Activated CD8-positive, alpha-beta T cell treated with anti-CD3 and anti-CD28 coated beads for 36 hours (primary cell): Measurements from ENCODE around the gene PDHX. TPM values are rescaled to one million over a fixed set of nuclear protein-coding genes. Genes with fewer than 3 reads are reported as not detected.

ENCODE experiments used
- ATAC-seq: fragments of 200-7000 bp; cut with Tn5 transposase; one replicate; pipeline ENCODE4 v1.10.0; 2021; ENCODE audit warnings: mild to moderate bottlenecking, moderate library complexity
- CTCF ChIA-PET: fragments of 350-600 bp; sonication (Branson Sonifier 250); formaldehyde crosslinking; loops from one replicate; lab custom pipeline; 2021; ENCODE audit warnings: antibody characterized with exemption; lab: Charles Lee
- POLR2A ChIA-PET: fragments of 350-600 bp; sonication (Branson Sonifier 250); formaldehyde crosslinking; loops from one replicate; lab custom pipeline; 2021; ENCODE audit warnings: antibody characterized with exemption; lab: Charles Lee
- DNase-seq: peaks from one replicate; pipeline ENCODE4 v3.0.0-alpha.2; 2020
- H3K27ac Mint-ChIP-seq: one replicate; pipeline ENCODE4 v1.8.0; 2021; ENCODE audit warnings: mild to moderate bottlenecking, mixed read lengths
- H3K27me3 Mint-ChIP-seq: one replicate; pipeline ENCODE4 v1.8.0; 2021; ENCODE audit warnings: mixed read lengths
- H3K36me3 Mint-ChIP-seq: one replicate; pipeline ENCODE4 v1.8.0; 2021; ENCODE audit warnings: low read depth, mixed read lengths
- H3K4me1 Mint-ChIP-seq: one replicate; pipeline ENCODE4 v1.8.0; 2021; ENCODE audit warnings: low read depth, mixed read lengths
- H3K4me3 Mint-ChIP-seq: one replicate; pipeline ENCODE4 v1.8.0; 2021; ENCODE audit warnings: mild to moderate bottlenecking, moderate library complexity, mixed read lengths
- H3K9me3 Mint-ChIP-seq: one replicate; pipeline ENCODE4 v1.8.0; 2021; ENCODE audit warnings: mixed read lengths
- intact Hi-C: fragments of 100-400 bp; cut with micrococcal nuclease; formaldehyde crosslinking; loops from one replicate; pipeline ENCODE4 v1.10.0; 2022
- total RNA-seq, 2 experiments: library from RNA; stranded (reverse); gene quantifications; one replicate each; pipeline ENCODE4 v1.2.3, GENCODE V29; 2021
- TF ChIP-seq, protein P1 (sequence below): fragments of 200-600 bp; IDR thresholded peaks from one replicate; pipeline ENCODE4 v1.8.0; 2022; ENCODE audit warnings: antibody characterized with exemption, mild to moderate bottlenecking

Gene PDHX
- total RNA-seq, 2 experiments from 2014 or later = 37.1 to 37.4 TPM

GRCh38 chr11:34941688-34942087 lies 25.3 kb downstream of the PDHX start:
- Mint-ChIP-seq H3K36me3 (peaks cover 20% of the 10 kb centered on the region), H3K27me3 (no peaks in the 10 kb centered on the region), H3K9me3 (peaks cover 6% of the 10 kb centered on the region), H3K4me3 (no peak overlapping the region), H3K4me1 (peaks cover 26% of the 10 kb centered on the region), H3K27ac (no peak overlapping the region)
- TF ChIP-seq, protein P1, sequence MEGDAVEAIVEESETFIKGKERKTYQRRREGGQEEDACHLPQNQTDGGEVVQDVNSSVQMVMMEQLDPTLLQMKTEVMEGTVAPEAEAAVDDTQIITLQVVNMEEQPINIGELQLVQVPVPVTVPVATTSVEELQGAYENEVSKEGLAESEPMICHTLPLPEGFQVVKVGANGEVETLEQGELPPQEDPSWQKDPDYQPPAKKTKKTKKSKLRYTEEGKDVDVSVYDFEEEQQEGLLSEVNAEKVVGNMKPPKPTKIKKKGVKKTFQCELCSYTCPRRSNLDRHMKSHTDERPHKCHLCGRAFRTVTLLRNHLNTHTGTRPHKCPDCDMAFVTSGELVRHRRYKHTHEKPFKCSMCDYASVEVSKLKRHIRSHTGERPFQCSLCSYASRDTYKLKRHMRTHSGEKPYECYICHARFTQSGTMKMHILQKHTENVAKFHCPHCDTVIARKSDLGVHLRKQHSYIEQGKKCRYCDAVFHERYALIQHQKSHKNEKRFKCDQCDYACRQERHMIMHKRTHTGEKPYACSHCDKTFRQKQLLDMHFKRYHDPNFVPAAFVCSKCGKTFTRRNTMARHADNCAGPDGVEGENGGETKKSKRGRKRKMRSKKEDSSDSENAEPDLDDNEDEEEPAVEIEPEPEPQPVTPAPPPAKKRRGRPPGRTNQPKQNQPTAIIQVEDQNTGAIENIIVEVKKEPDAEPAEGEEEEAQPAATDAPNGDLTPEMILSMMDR = no peak
- POLR2A ChIA-PET = interaction anchor here (0.7 to 0.8 kb wide), 2 partner anchors 15 to 445 kb away, joined by 3 read pairs; no protein-coding TSS in a partner anchor
- ATAC-seq = no peak
- intact Hi-C loops = no loop called here
- CTCF ChIA-PET = interaction anchor here (1.0 to 1.3 kb wide), 3 partner anchors 8 to 13 kb away, joined by 3 to 6 read pairs (median 4); no protein-coding TSS in a partner anchor
- DNase-seq = no peak

GRCh38 chr11:34944692-34945091 lies 28.3 kb downstream of the PDHX start:
- Mint-ChIP-seq H3K36me3 (peaks cover 27% of the 10 kb centered on the region), H3K4me3 (no peak overlapping the region), H3K4me1 (peaks cover 17% of the 10 kb centered on the region), H3K27me3 (no peaks in the 10 kb centered on the region), H3K9me3 (peaks cover 6% of the 10 kb centered on the region), H3K27ac (no peak overlapping the region)
- ATAC-seq (no peak), DNase-seq (no peak)
- TF ChIP-seq, protein P1 = no peak
- POLR2A ChIA-PET = no interaction called here
- CTCF ChIA-PET = interaction anchor here (0.7 to 2.1 kb wide), 2 partner anchors 20 to 446 kb away, joined by 3 to 5 read pairs; no protein-coding TSS in a partner anchor
- intact Hi-C loops = no loop called here

GRCh38 chr11:34948696-34949095 lies 32.3 kb downstream of the PDHX start:
- TF ChIP-seq, protein P1 = no peak
- Mint-ChIP-seq H3K27me3 (no peaks in the 10 kb centered on the region), H3K9me3 (peaks cover 6% of the 10 kb centered on the region), H3K27ac (no peak overlapping the region), H3K4me3 (no peak overlapping the region), H3K4me1 (peaks cover 11% of the 10 kb centered on the region), H3K36me3 (peaks cover 28% of the 10 kb centered on the region)
- no peak for ATAC-seq
- intact Hi-C loops = no loop called here
- POLR2A ChIA-PET = interaction anchor here (0.8 to 1.1 kb wide), 2 partner anchors 13 to 19 kb away, joined by 3 read pairs; no protein-coding TSS in a partner anchor
- no peak for DNase-seq
- CTCF ChIA-PET = interaction anchor here (1.5 kb wide), 1 partner anchor 22 kb away, joined by 5 read pairs; no protein-coding TSS in a partner anchor

DNA sequence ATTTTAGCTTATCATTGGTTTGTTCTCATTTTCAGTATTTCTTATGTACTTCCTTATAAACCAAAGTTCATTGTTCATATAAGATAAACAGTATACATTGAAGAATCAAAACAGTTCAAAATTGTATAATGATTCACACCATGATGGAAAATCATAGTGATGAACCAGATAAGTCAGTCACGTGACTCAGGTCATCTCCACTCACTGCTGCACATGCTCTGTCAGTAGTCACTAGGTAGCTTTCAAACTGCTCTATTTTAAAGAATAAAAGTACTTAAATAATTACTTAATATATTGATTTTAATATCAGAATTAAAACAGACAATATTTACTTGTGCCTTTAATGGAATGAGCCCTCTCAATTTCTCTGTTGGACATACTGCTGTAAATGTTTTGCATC lies 37.5 kb downstream of the PDHX start:
- TF ChIP-seq, protein P1 = no peak
- POLR2A ChIA-PET = no interaction called here
- peaks cover 7% of the 10 kb centered on the region for H3K4me1 Mint-ChIP-seq
- no peak overlapping the region for H3K4me3 Mint-ChIP-seq
- ATAC-seq = peak; percentile 42
- H3K9me3 Mint-ChIP-seq = no peaks in the 10 kb centered on the region
- DNase-seq = peak; percentile 11
- intact Hi-C loops = no loop called here
- H3K36me3 Mint-ChIP-seq = peaks cover 10% of the 10 kb centered on the region
- no peak overlapping the region for H3K27ac Mint-ChIP-seq
- CTCF ChIA-PET = interaction anchor here (1.0 to 1.8 kb wide), 3 partner anchors 18 to 438 kb away, joined by 4 to 5 read pairs (median 4); no protein-coding TSS in a partner anchor
- no peaks in the 10 kb centered on the region for H3K27me3 Mint-ChIP-seq

GRCh38 chr11:34957206-34957605 lies 40.8 kb downstream of the PDHX start:
- TF ChIP-seq, protein P1 = no peak
- no peak overlapping the region for H3K4me3 Mint-ChIP-seq
- CTCF ChIA-PET = interaction anchor here (1.2 kb wide), 1 partner anchor 31 kb away, joined by 3 read pairs; no protein-coding TSS in a partner anchor

More at GRCh38 chr11:34957206-34957605, 40.8 kb downstream of the PDHX start:
- H3K9me3 Mint-ChIP-seq = no peaks in the 10 kb centered on the region
- H3K36me3 Mint-ChIP-seq = peaks cover 7% of the 10 kb centered on the region
- H3K4me1 Mint-ChIP-seq = peaks cover 7% of the 10 kb centered on the region
- intact Hi-C loops = no loop called here
- POLR2A ChIA-PET = no interaction called here
- no peaks in the 10 kb centered on the region for H3K27me3 Mint-ChIP-seq
- H3K27ac Mint-ChIP-seq = no peak overlapping the region
- ATAC-seq (no peak), DNase-seq (no peak)
